ENCODE data around the gene MRPL42.
"Not testable (repeated sequence)": the region's sequence is repeated elsewhere in the genome, so short reads cannot be mapped to it uniquely, and the experiment has no call there.

Gene MRPL42

GRCh38 chr12:93550748-93551611 is 83.7 kb downstream of the MRPL42 start:
- no peak for DNase-seq

GRCh38 chr12:93552427-93552826 is 85.1 kb downstream of the MRPL42 start:
- no peak for DNase-seq

GRCh38 chr12:93557879-93558278 is 90.6 kb downstream of the MRPL42 start:
- not testable (repeated sequence) for DNase-seq

GRCh38 chr12:93558685-93559084 is 91.4 kb downstream of the MRPL42 start:
- DNase-seq = not testable (repeated sequence)

DNA sequence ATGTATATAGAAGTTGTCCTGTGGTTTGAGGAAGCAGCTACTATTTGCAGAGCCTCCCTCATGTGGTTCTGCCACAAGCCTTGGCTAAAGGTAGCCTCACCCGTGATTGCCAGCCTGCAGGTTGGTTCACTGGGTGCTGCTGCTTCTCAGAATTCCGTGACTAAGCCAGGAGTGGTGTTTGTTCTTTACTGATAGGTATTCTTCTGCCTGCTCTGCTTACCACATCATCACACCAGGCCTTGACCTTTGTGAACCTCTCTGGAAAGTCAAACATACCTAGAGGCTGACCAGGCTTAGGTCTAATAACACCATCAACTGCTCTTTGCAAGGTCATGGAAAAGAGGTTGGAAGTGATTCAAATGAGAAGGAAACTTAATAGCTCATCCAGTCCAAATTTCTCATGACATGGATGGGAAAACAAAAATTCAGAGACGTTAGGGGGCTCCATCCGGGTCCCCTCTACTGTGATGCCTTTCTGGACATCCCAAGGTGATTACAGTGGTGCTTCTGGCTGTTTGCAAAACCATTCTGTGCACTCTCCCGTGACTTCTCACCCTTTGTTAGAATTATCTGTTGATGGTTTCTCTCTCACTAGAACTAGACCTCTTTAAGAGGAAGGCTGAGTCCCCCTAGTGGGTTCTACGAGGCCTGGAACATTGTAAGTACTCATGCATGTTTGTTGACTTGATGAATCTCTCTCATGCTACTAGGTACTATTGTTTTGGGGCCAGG is 96.7 kb downstream of the MRPL42 start:
- no peak for DNase-seq

DNA sequence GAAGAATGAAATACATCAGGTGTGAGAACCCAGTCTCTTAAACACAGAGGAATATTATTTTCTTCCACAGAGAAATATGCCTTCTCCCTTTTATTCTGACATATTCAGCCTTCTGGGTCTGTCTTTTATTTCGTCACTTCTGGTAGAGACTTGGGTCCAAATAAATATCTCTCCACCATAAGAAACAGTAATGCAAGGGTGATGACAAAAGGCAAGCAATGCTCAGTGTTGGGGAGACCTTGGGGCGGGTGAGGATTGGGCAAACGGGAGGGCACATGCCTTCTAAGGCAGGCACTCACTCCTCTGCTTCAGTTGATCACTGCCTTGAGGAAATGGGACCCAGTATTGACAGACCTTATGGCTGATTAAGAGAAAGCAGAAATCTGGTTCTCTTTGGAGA is 98.4 kb downstream of the MRPL42 start:
- DNase-seq = no peak
